Measurements from ENCODE around the gene COL23A1.

Gene COL23A1

GRCh38 chr5:178563621-178564020 is 26.6 kb downstream of the COL23A1 start:
- no peak overlapping the region for H3K9ac ChIP-seq (ENCODE audit: low read length in 5 of 5)
- peaks cover 0 to 9% (median 3%) of the 10 kb centered on the region in 5 donors for H3K27me3 ChIP-seq (ENCODE audit: control insufficient read depth in 5 of 5, insufficient read depth in 4 of 5, low read length in 5 of 5)
- no peaks in the 10 kb centered on the region for H3K9me3 ChIP-seq (ENCODE audit: control insufficient read depth in 5 of 5, low read length in 5 of 5)

GRCh38 chr5:178561746-178562264 is 28.4 kb downstream of the COL23A1 start:
- no peaks in the 10 kb centered on the region for H3K9me3 ChIP-seq (ENCODE audit: control insufficient read depth in 5 of 5, low read length in 5 of 5)

More at GRCh38 chr5:178563621-178564020, 26.6 kb downstream of the COL23A1 start:
- H3K36me3 ChIP-seq (ENCODE audit: control insufficient read depth in 5 of 5, insufficient read depth in 5 of 5, low read length in 5 of 5) = no peaks in the 10 kb centered on the region
- no peak overlapping the region for H3K27ac ChIP-seq (ENCODE audit: low read depth, low read length)
- H3K4me1 ChIP-seq (ENCODE audit: control insufficient read depth in 5 of 5, insufficient read depth in 5 of 5, low read length in 5 of 5) = peaks cover 0 to 2% (median 0%) of the 10 kb centered on the region in 5 donors
- no peak overlapping the region for H3K4me3 ChIP-seq (ENCODE audit: low read depth in 1 of 5, low read length in 5 of 5)

GRCh38 chr5:178560911-178561310 is 29.3 kb downstream of the COL23A1 start:
- Histone ChIP-seq H3K4me3 (ENCODE audit: low read depth in 1 of 5, low read length in 5 of 5) (no peak overlapping the region), H3K9ac (ENCODE audit: low read length in 5 of 5) (no peak overlapping the region), H3K4me1 (ENCODE audit: control insufficient read depth in 5 of 5, insufficient read depth in 5 of 5, low read length in 5 of 5) (peaks cover 0 to 2% (median 0%) of the 10 kb centered on the region in 5 donors), H3K27ac (ENCODE audit: low read depth, low read length) (no peak overlapping the region), H3K9me3 (ENCODE audit: control insufficient read depth in 5 of 5, low read length in 5 of 5) (no peaks in the 10 kb centered on the region), H3K27me3 (ENCODE audit: control insufficient read depth in 5 of 5, insufficient read depth in 4 of 5, low read length in 5 of 5) (peaks cover 5 to 9% (median 5%) of the 10 kb centered on the region in 5 donors), H3K36me3 (ENCODE audit: control insufficient read depth in 5 of 5, insufficient read depth in 5 of 5, low read length in 5 of 5) (no peaks in the 10 kb centered on the region)

More at GRCh38 chr5:178561746-178562264, 28.4 kb downstream of the COL23A1 start:
- Histone ChIP-seq H3K27me3 (ENCODE audit: control insufficient read depth in 5 of 5, insufficient read depth in 4 of 5, low read length in 5 of 5) (peaks cover 5 to 9% (median 5%) of the 10 kb centered on the region in 5 donors), H3K4me1 (ENCODE audit: control insufficient read depth in 5 of 5, insufficient read depth in 5 of 5, low read length in 5 of 5) (peaks cover 0 to 2% (median 0%) of the 10 kb centered on the region in 5 donors), H3K4me3 (ENCODE audit: low read depth in 1 of 5, low read length in 5 of 5) (no peak overlapping the region), H3K27ac (ENCODE audit: low read depth, low read length) (no peak overlapping the region), H3K36me3 (ENCODE audit: control insufficient read depth in 5 of 5, insufficient read depth in 5 of 5, low read length in 5 of 5) (no peaks in the 10 kb centered on the region), H3K9ac (ENCODE audit: low read length in 5 of 5) (no peak overlapping the region)

- Histone ChIP-seq H3K36me3 (ENCODE audit: control insufficient read depth in 5 of 5, insufficient read depth in 5 of 5, low read length in 5 of 5) (no peaks in the 10 kb centered on the region), H3K9ac (ENCODE audit: low read length in 5 of 5) (no peak overlapping the region), H3K4me3 (ENCODE audit: low read depth in 1 of 5, low read length in 5 of 5) (no peak overlapping the region), H3K27me3 (ENCODE audit: control insufficient read depth in 5 of 5, insufficient read depth in 4 of 5, low read length in 5 of 5) (peaks cover 0 to 9% (median 2%) of the 10 kb centered on the region in 5 donors), H3K4me1 (ENCODE audit: control insufficient read depth in 5 of 5, insufficient read depth in 5 of 5, low read length in 5 of 5) (peaks cover 0 to 2% (median 0%) of the 10 kb centered on the region in 5 donors), H3K9me3 (ENCODE audit: control insufficient read depth in 5 of 5, low read length in 5 of 5) (no peaks in the 10 kb centered on the region), H3K27ac (ENCODE audit: low read depth, low read length) (no peak overlapping the region)
Measured at GRCh38 chr5:178557416-178557815, 32.8 kb downstream of the COL23A1 start.

- Histone ChIP-seq H3K27ac (ENCODE audit: low read depth, low read length) (no peak overlapping the region), H3K9ac (ENCODE audit: low read length in 5 of 5) (no peak overlapping the region), H3K36me3 (ENCODE audit: control insufficient read depth in 5 of 5, insufficient read depth in 5 of 5, low read length in 5 of 5) (no peaks in the 10 kb centered on the region), H3K27me3 (ENCODE audit: control insufficient read depth in 5 of 5, insufficient read depth in 4 of 5, low read length in 5 of 5) (peaks cover 3 to 9% (median 7%) of the 10 kb centered on the region in 5 donors), H3K4me3 (ENCODE audit: low read depth in 1 of 5, low read length in 5 of 5) (no peak overlapping the region), H3K9me3 (ENCODE audit: control insufficient read depth in 5 of 5, low read length in 5 of 5) (no peaks in the 10 kb centered on the region), H3K4me1 (ENCODE audit: control insufficient read depth in 5 of 5, insufficient read depth in 5 of 5, low read length in 5 of 5) (no peaks in the 10 kb centered on the region)
Measured at GRCh38 chr5:178555771-178556211, 34.4 kb downstream of the COL23A1 start.

GRCh38 chr5:178555005-178555404 is 35.2 kb downstream of the COL23A1 start:
- Histone ChIP-seq H3K4me1 (ENCODE audit: control insufficient read depth in 5 of 5, insufficient read depth in 5 of 5, low read length in 5 of 5) (no peaks in the 10 kb centered on the region), H3K9me3 (ENCODE audit: control insufficient read depth in 5 of 5, low read length in 5 of 5) (no peaks in the 10 kb centered on the region), H3K27me3 (ENCODE audit: control insufficient read depth in 5 of 5, insufficient read depth in 4 of 5, low read length in 5 of 5) (peaks cover 3 to 9% (median 7%) of the 10 kb centered on the region in 5 donors), H3K27ac (ENCODE audit: low read depth, low read length) (no peak overlapping the region), H3K36me3 (ENCODE audit: control insufficient read depth in 5 of 5, insufficient read depth in 5 of 5, low read length in 5 of 5) (no peaks in the 10 kb centered on the region), H3K4me3 (ENCODE audit: low read depth in 1 of 5, low read length in 5 of 5) (no peak overlapping the region), H3K9ac (ENCODE audit: low read length in 5 of 5) (no peak overlapping the region)

- Histone ChIP-seq H3K4me3 (ENCODE audit: low read depth in 1 of 5, low read length in 5 of 5) (no peak overlapping the region), H3K9ac (ENCODE audit: low read length in 5 of 5) (no peak overlapping the region), H3K4me1 (ENCODE audit: control insufficient read depth in 5 of 5, insufficient read depth in 5 of 5, low read length in 5 of 5) (no peaks in the 10 kb centered on the region), H3K9me3 (ENCODE audit: control insufficient read depth in 5 of 5, low read length in 5 of 5) (no peaks in the 10 kb centered on the region), H3K27ac (ENCODE audit: low read depth, low read length) (no peak overlapping the region), H3K36me3 (ENCODE audit: control insufficient read depth in 5 of 5, insufficient read depth in 5 of 5, low read length in 5 of 5) (no peaks in the 10 kb centered on the region), H3K27me3 (ENCODE audit: control insufficient read depth in 5 of 5, insufficient read depth in 4 of 5, low read length in 5 of 5) (peaks cover 3 to 9% (median 7%) of the 10 kb centered on the region in 5 donors)
Measured at GRCh38 chr5:178554311-178554710, 35.9 kb downstream of the COL23A1 start.

- peaks cover 3 to 9% (median 7%) of the 10 kb centered on the region in 5 donors for H3K27me3 ChIP-seq (ENCODE audit: control insufficient read depth in 5 of 5, insufficient read depth in 4 of 5, low read length in 5 of 5)
- no peaks in the 10 kb centered on the region for H3K9me3 ChIP-seq (ENCODE audit: control insufficient read depth in 5 of 5, low read length in 5 of 5)
- no peaks in the 10 kb centered on the region for H3K4me1 ChIP-seq (ENCODE audit: control insufficient read depth in 5 of 5, insufficient read depth in 5 of 5, low read length in 5 of 5)
- no peak overlapping the region for H3K9ac ChIP-seq (ENCODE audit: low read length in 5 of 5)
- H3K27ac ChIP-seq (ENCODE audit: low read depth, low read length) = no peak overlapping the region
- no peaks in the 10 kb centered on the region for H3K36me3 ChIP-seq (ENCODE audit: control insufficient read depth in 5 of 5, insufficient read depth in 5 of 5, low read length in 5 of 5)
- no peak overlapping the region for H3K4me3 ChIP-seq (ENCODE audit: low read depth in 1 of 5, low read length in 5 of 5)
Measured at GRCh38 chr5:178553517-178553916, 36.7 kb downstream of the COL23A1 start.

- Histone ChIP-seq H3K27ac (ENCODE audit: low read depth, low read length) (no peak overlapping the region), H3K9ac (ENCODE audit: low read length in 5 of 5) (no peak overlapping the region)
Measured at GRCh38 chr5:178551468-178551867, 38.7 kb downstream of the COL23A1 start.

GRCh38 chr5:178551059-178551458 is 39.1 kb downstream of the COL23A1 start:
- no peaks in the 10 kb centered on the region for H3K36me3 ChIP-seq (ENCODE audit: control insufficient read depth in 5 of 5, insufficient read depth in 5 of 5, low read length in 5 of 5)
- H3K27ac ChIP-seq (ENCODE audit: low read depth, low read length) = no peak overlapping the region
- H3K9ac ChIP-seq (ENCODE audit: low read length in 5 of 5) = no peak overlapping the region
- peaks cover 0 to 8% (median 5%) of the 10 kb centered on the region in 5 donors for H3K27me3 ChIP-seq (ENCODE audit: control insufficient read depth in 5 of 5, insufficient read depth in 4 of 5, low read length in 5 of 5)
- H3K4me3 ChIP-seq (ENCODE audit: low read depth in 1 of 5, low read length in 5 of 5) = no peak overlapping the region
- H3K9me3 ChIP-seq (ENCODE audit: control insufficient read depth in 5 of 5, low read length in 5 of 5) = no peaks in the 10 kb centered on the region
- no peaks in the 10 kb centered on the region for H3K4me1 ChIP-seq (ENCODE audit: control insufficient read depth in 5 of 5, insufficient read depth in 5 of 5, low read length in 5 of 5)

More at GRCh38 chr5:178551468-178551867, 38.7 kb downstream of the COL23A1 start:
- Histone ChIP-seq H3K4me1 (ENCODE audit: control insufficient read depth in 5 of 5, insufficient read depth in 5 of 5, low read length in 5 of 5) (no peaks in the 10 kb centered on the region), H3K9me3 (ENCODE audit: control insufficient read depth in 5 of 5, low read length in 5 of 5) (no peaks in the 10 kb centered on the region), H3K27me3 (ENCODE audit: control insufficient read depth in 5 of 5, insufficient read depth in 4 of 5, low read length in 5 of 5) (peaks cover 0 to 7% (median 5%) of the 10 kb centered on the region in 5 donors), H3K4me3 (ENCODE audit: low read depth in 1 of 5, low read length in 5 of 5) (no peak overlapping the region), H3K36me3 (ENCODE audit: control insufficient read depth in 5 of 5, insufficient read depth in 5 of 5, low read length in 5 of 5) (no peaks in the 10 kb centered on the region)
